NK-92 treated with Interleukin-12 subunit alpha and Interleukin-12 subunit beta, amount 100 ng/mL, for 24 hours (cell line): ENCODE data around the gene SETD7.
"Not testable (repeated sequence)": the region's sequence is repeated elsewhere in the genome, so short reads cannot be mapped to it uniquely, and the experiment has no call there.

Experiments used
- DNase-seq: peaks from one replicate; lab custom pipeline; 2025; lab: John Stamatoyannopoulos, UW

The SETD7 gene

DNA sequence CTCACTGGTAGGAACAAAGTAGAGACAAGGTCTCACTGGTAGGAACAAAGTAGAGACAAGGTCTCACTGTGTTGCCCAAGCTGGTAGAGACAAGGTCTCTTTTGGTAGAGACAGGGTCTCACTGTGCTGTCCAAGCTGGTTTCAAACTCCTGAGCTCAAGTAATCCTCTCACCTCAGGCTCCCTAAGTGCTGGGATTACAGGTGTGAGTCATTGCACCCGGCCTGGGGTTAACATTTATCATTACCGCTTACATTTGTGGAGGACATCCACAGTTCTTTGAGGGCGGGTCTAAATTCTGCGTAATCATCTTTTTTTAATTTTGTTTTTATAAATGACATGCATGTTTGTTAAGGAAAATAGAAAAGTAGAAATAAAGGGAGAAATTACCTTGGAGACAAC, 90.1 kb downstream of the SETD7 start:
- DNase-seq: no peak

DNA sequence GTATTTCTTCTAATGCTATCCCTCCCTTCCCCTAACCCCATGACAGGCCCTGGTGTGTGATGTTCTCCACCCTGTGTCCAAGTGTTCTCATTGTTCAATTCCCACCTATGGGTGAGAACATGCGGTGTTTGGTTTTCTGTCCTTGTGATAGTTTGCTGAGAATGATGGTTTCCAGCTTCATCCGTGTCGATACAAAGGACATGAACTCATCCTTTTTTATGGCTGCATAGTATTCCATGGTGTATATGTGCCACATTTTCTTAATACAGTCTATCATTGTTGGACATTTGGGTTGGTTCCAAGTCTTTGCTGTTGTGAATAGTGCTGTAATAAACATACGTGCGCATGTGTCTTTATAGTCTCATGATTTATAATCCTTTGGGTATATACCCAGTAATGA, 91.5 kb downstream of the SETD7 start:
- not testable (repeated sequence) for DNase-seq

DNA sequence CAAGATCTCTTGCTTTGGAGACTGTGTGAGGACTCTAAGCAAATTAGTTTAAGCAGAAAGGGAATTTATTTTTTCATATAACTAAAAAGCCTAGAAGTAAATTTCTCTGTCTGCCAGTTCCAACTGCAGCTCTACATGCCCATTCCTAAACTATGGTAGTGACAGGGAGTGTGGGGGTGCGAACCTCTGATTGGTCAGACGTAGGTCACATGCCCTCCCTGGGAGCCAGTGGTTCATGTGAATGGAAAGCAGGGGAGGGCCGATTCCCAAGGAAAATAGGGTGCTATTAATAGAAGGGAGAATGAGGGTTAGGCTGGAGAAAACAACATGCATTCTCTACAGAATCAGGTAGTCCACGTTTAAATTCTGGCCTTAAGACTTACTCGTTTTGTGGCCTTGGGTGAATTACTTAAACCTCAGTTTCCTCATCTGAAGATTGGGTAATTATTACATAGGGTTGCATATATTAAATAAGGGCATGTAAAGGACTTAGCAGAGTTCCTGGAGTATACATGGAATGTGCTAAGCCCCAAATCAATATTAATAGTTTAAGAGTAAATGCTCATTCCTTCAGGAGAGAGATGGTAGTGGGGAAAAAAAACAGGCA, 94.9 kb downstream of the SETD7 start:
- DNase-seq: no peak

DNA sequence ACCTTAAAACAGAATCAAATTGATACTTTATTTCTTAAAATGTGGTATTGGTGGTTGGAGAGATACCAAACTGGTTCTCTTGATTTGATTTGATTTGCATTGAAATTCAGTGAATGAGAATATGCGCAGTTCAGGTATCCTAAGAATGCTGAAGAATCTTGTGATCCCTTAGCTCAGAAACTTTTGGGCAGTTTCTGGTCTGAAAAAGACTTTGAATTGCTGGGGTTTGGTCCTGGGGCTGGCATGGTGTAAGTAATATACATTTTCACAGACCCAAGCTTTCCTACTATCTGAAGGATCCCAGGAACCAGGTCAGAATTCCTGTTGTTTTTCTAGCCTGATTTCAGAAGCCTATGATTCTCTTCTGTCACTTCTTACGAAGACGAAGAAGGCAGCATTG, 95.5 kb downstream of the SETD7 start:
- no peak for DNase-seq

DNA sequence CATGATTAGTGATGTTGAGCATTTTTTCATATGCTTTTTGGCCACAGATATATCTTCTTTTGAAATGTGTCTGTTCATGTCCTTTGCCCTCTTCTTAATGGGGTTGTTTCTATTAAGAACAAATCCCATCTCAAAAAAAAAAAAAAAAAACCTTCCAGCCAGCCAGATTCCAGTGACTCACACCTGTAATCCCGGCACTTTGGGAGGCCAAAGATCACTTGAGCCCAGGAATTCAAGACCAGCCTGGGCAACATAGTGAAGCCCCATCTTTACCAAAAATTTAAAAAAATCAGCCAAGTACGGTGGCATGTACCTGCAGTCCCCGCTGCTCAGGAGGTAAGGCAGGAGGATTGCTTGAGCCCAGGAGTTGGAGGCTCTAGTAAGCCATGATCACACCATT, 97.0 kb downstream of the SETD7 start:
- DNase-seq: no peak

DNA sequence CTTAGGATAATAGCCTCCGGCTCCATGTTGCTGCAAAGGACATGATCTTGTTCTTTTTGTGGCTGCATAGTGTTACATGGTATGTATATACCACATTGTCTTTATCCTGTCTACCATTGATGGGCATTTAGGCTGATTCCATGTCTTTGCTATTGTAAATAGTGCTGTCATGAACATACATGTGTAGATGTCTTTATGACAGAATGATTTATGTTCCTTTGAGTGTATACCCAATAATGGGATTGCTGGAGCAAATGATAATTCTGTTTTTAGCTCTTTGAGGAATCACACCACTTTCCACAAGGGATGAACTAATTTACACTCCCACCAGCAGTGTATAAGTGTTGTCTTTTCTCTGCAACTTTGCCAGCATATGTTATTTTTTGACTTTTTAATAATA, 97.5 kb downstream of the SETD7 start:
- DNase-seq: no peak

DNA sequence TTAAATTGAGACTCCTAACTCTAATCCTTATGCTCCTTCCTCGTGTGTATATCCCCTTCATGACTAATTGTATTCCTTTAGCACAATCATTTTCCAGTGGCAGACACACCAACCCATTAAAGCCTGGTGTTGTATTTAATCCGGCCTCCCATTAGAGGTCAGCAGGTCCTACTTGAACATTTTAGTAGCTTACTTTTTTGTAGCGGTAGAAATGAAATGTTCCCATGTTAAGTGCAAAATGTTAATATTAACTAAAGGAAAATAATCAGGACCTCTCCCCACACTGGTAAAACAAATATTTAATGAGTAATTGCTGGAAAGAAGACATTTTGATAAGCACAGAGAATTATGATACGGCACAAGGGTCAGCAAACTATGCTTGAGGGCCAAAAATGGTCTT, 98.7 kb downstream of the SETD7 start:
- no peak for DNase-seq

DNA sequence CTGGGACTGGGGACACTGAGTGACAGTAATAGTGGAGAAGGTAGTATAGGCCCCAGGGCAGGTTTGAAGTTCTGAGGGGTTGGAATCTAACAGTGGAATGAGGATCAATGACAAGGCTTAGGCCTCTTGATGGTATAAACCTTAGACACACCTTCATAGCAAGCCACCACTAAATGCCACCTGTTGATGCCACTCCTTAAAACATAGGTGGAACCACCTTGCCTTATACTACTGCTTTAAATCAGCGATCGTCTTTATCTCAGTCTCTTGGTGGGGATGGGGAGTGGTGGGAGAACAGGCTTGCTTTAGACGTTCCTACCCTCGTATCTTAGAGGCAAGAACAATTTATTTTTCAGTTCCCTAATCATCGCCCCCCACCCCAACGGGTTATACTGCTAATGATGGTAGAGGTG, 100.9 kb downstream of the SETD7 start:
- DNase-seq: no peak

DNA sequence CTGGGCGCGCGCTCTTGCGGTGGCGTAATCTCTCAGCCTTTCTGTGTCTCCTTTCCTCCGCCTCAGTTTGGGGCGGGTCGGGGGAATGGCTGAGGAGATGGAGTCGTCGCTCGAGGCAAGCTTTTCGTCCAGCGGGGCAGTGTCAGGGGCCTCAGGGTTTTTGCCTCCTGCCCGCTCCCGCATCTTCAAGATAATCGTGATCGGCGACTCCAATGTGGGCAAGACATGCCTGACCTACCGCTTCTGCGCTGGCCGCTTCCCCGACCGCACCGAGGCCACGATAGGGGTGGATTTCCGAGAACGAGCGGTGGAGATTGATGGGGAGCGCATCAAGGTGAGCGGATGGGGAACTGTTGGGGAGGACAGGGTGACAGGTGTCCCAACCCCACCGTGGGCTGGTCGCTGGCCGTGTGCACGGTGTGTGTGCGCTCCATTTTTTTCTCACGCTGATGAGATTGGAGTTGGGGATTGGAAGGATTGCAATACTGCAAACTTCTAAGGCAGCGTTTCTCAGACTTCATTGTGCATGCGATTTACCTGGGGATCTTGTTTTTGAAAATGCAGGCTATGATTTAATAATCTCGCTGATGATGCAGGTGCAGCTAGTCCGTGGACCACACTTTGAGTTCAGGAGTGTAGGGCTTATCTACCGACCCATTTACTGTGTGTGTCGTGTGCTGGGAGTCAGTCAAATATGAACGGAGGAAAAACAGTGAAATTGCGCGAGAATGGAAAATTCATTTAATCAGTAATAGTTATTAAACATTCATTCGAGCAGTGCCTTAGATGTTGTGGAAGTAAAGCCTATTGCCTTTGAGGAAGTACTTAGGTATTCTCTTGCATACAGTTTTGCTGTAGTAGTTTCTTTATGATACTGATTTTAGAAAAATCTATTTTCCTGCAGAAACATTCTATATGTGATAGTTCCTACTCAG, 101.6 kb downstream of the SETD7 start, which contains the start of gene RAB33B:
Gene RAB33B (plus strand): TSS at position 11 of the 935 bp plus-strand sequence. CDS start 75 bp downstream, at position 86.
- no peak for DNase-seq

DNA sequence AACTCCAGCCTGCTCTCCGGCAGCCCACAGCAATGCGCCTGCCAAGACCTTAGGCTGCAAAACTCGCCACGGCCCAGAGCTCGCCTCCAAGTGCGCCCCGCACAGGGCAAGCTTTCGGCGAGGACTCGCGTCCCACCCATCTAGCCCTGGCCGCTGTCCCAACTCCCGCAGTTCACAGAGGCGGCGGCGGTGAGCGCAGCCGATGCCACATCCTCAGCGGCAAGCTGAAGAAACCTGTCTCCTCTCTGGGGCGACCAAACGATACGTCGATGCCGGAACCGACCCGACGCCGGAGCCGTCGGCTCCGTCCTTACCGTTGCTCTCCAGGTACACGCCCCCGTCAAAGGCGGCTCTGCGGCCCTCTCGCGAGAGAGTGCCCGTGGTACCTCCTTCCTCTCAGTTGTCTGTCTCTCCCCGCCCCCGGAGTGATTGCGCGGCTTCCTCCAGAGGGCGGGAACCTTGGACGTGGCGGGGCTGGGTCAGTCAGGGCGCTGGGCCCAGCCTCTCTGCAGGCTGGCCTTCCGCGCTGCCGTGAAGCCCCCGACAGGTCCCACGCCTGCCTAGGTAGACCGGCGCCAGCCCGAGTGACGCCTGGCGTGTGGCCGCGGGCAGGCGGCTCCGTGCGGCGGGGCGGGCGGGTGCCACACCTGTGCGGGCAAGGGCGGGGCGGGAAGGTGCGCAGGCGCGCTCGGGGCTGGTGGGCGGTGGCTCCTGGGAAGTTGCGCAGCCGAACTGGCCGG, 102.5 kb downstream of the SETD7 start:
- peak; percentile 96 for DNase-seq

DNA sequence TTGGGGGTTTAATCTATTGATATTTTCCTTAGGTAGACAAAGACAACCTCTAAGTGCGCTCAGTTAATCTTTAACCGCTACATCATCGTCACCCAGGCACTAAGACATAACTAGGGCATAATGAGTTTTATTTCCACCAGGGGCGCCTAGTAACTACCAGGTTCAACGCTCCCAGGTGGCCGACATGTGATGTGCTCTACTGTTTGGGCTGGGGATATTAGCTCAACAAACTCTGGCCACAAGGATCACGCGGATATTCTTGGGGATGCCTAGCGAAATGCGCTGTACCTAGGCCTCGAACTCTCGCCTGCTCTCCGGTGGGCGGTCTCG, 103.0 kb downstream of the SETD7 start:
- DNase-seq: peak; percentile 72

DNA sequence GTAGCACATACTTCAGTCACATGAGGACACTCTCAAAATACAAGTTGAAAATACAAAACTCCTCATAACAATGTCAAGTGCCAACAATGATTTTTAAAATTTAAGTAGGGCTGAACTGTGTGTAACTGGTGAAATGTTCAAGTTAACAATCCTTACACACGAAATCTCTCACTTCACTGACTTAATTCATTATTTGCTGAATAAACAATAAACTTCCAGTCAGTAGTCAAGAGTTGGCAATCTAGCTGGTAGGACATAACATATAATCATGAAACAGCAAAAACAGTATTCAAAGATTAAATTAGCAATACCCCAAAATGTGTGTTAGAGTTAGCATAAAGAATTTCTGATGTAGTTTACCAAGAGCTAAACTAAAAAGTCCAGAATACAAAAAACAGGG, 104.0 kb downstream of the SETD7 start:
- no peak for DNase-seq

DNA sequence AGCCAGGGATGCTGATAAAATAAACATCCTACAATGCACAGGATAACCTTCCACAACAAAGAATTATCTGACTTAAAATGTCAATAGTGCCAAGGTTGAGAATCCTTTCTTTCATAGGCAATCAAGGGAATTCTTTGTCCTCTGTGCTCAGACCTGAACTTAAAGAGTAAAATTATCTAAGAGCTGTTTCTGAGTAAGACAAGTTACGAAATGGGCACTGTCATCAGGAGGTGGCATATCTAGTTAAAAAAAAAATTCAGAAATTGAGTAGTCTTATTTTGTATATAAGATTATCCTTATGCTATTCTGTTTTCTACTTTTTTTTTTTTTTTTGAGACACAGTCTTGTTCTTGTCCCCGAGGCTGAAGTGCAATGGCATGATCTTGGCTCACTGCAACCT, 105.4 kb downstream of the SETD7 start:
- DNase-seq: no peak

DNA sequence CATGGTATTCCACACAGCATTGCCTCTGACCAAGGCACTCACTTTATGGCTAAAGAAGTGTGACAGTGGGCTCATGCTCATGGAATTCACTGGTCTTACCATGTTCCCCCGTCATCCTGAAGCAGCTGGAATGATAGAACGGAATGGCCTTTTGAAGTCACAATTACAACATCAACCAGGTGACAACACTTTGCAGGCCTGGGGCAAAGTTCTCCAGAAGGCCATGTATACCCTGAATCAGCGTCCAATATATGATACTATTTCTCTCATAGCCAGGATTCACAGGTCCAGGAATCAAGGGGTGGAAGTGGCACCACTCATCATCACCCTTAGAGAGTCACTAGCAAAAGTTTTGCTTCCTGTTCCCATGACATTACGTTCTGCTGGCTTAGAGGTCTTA, 108.9 kb downstream of the SETD7 start:
- not testable (repeated sequence) for DNase-seq
